Stimulated activated CD4-positive, alpha-beta T cell treated with anti-CD3 and anti-CD28 coated beads, TNF-alpha, amount 100 ng/mL, for 4 hours (primary cell): ENCODE results near the gene CHRD.

Source experiments
- DNase-seq, 3 experiments: peaks; one replicate each; pipeline ENCODE4 v3.0.0-alpha.2; 2020; ENCODE audit warnings: low read depth in 3 of 3

The CHRD gene

DNA sequence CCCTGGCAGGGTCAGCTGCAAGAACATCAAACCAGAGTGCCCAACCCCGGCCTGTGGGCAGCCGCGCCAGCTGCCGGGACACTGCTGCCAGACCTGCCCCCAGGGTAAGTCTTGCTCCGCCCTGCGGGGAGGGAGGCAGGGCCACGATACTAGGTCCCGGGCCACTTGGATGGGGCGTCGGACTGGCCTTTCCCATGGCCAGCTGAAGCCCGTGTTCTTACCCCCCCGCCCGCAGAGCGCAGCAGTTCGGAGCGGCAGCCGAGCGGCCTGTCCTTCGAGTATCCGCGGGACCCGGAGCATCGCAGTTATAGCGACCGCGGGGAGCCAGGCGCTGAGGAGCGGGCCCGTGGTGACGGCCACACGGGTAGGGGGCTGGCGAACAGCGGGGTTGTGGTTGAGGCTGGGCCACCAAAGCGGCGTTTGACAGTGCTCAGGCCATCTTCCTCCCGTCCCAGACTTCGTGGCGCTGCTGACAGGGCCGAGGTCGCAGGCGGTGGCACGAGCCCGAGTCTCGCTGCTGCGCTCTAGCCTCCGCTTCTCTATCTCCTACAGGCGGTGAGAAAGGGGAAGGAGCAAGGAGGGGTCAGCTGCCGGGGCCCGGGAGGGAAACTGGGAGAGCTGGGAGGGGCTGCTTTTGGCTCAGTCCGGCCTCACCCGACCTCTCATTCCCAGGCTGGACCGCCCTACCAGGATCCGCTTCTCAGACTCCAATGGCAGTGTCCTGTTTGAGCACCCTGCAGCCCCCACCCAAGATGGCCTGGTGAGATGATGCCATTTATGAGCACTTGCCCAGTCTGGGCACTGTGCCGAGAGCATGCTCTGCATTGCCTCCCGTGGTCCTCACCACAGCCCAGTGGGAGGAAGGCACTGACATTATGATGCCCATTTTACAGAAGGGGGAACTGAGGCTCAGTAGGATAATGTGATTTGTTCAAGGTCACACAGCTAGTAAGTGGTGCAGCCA lies 1.7 kb downstream of the CHRD start:
- no peak for DNase-seq

DNA sequence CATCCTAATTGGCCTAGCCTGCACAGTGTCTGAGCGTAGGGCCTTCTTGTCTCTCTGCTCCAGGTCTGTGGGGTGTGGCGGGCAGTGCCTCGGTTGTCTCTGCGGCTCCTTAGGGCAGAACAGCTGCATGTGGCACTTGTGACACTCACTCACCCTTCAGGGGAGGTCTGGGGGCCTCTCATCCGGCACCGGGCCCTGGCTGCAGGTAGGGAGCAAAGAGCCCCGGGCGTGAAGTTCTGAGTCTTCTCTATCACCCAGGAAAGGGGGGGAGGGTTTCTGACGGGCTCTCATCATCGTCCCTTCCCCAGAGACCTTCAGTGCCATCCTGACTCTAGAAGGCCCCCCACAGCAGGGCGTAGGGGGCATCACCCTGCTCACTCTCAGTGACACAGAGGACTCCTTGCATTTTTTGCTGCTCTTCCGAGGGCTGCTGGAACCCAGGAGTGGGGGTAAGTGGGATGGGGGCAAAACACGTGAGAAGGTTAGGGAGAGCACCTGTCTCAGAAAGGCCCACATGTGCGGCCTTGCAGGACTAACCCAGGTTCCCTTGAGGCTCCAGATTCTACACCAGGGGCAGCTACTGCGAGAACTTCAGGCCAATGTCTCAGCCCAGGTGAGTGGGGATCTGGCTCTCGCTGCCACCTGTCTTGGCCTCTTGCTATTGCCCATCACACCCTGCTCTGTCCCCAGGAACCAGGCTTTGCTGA lies 2.6 kb downstream of the CHRD start:
- no peak for DNase-seq

DNA sequence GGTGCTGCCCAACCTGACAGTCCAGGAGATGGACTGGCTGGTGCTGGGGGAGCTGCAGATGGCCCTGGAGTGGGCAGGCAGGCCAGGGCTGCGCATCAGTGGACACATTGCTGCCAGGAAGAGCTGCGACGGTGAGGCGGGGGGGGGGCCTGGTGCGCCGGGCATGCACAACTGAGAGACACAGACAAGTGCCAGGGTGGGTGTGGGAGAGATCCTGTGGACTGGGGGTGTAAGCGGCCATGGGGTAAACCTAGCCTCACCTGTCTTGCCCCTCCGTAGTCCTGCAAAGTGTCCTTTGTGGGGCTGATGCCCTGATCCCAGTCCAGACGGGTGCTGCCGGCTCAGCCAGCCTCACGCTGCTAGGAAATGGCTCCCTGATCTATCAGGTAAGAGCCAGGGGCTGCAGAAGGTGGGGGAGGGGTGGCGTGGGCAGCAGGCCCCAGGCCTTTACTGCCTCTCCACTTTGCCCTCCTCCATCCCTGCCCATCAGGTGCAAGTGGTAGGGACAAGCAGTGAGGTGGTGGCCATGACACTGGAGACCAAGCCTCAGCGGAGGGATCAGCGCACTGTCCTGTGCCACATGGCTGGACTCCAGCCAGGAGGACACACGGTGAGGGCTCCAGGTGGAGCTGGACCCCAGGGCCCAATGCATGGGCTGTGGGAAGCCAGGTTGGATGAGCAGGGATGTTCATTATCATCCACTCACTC lies 3.3 kb downstream of the CHRD start:
- no peak for DNase-seq

DNA sequence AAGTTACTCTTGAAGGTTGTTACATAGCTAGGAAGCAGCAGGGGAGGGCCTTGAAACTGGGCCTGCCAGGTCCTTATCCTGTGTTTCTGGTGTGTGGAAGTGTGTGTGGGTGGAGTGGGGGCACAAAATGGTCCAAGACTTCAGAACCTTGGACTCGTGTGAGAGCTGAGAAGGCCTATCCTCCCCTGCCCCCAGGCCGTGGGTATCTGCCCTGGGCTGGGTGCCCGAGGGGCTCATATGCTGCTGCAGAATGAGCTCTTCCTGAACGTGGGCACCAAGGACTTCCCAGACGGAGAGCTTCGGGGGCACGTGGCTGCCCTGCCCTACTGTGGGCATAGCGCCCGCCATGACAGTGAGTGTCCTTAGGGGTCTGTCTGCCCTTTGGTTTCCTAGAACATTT lies 4.5 kb downstream of the CHRD start:
- DNase-seq = no peak

DNA sequence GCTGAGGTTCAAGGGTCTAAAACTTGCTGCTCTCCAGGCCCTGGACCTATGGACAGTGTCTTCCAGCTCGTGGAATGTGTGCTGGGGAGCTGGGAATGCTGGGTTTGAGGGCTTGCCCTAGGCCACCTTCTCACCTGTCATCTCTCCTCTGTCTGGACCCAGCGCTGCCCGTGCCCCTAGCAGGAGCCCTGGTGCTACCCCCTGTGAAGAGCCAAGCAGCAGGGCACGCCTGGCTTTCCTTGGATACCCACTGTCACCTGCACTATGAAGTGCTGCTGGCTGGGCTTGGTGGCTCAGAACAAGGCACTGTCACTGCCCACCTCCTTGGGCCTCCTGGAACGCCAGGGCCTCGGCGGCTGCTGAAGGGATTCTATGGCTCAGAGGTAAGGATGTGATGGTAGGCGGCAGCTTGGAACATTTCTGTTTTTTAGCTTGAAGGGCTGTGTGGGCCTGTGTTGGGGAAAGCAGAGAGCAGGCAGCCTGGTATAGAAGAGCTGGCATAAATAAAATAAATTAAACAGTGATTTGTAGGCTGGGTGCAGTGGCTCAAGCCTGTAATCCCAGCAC lies 5.1 kb downstream of the CHRD start:
- no peak for DNase-seq

DNA sequence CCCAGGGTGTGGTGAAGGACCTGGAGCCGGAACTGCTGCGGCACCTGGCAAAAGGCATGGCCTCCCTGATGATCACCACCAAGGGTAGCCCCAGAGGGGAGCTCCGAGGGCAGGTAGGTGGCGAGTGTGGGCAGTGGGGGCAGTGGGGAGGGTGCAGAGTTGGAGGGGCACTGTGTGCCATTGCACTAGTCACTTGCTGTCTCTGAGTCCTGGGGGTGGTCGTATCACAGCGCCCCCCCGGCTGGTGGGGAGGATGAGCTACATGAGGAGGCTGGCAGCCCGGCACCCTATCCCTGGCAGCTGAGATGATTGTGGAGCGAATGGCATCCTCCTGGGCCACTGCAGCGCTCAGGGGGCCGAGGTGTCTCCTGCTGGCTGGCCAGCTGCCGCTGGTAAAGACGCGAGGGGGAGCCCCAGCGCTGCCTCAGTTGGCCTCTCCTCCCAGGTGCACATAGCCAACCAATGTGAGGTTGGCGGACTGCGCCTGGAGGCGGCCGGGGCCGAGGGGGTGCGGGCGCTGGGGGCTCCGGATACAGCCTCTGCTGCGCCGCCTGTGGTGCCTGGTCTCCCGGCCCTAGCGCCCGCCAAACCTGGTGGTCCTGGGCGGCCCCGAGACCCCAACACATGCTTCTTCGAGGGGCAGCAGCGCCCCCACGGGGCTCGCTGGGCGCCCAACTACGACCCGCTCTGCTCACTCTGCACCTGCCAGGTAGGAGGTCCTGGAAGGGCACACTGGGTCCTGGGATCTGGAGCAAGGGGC lies 6.4 kb downstream of the CHRD start:
- DNase-seq = no peak

DNA sequence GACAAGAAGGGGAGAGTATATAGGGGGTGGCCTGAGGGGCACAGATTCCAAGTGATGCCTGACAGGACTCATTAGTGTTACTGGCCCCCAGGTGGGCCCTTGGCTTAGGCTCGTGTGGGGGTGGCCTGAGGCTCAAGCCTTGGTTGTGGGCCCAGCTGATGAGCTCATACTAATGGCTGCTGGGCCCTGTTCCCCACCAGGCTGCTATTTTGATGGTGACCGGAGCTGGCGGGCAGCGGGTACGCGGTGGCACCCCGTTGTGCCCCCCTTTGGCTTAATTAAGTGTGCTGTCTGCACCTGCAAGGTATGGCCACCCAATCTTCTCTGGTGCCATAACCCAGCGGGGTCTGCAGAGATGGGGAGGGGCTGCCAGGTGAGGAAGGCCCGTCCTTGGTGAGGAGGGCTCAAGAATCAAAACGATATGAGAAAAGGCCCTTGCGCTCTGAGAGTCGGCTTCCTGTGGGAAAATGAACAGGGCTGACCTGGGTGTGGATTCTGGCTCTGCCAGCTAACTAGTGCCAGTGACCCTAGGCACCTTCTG lies 7.4 kb downstream of the CHRD start:
- DNase-seq = no peak

DNA sequence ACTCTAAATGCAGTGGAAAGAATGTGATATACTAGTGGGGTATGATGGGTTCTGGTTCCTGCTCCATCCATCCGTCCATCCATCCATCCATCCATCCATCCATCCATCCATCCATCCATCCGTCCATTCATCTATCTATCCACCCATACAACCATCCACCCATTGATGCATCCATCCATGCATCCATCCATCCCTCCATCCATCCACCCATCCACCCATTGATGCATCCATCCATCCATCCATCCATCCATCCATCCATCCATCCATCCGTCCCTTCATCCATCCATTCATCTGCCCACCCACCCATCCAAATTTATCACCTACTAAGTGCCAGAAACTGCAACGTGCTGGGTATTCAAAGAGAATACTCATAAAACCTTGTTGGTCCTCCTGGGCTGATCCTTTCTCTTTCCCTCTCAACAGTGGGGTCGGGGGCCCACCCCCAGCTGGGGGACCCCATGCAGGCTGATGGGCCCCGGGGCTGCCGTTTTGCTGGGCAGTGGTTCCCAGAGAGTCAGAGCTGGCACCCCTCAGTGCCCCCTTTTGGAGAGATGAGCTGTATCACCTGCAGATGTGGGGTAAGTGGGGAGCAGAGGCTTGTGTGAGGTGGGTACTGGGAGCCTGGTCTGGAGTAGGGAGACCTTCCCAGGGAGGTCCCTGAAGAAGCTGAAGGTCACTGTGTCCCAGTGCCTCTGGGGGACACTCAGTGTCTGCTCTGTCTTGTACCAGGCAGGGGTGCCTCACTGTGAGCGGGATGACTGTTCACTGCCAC lies 8.5 kb downstream of the CHRD start:
- DNase-seq = no peak

DNA sequence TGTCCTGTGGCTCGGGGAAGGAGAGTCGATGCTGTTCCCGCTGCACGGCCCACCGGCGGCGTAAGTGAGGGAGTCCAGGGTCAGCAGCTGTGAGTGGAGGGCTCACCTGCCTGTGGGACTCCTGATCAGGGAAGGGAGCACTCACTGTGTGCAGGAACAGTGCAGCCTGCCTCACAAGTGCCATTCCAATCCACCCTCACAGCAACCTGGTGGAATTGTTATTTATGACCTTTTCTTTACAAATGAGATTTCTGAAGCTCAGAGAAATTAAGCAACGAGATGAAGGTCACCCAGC lies 9.0 kb downstream of the CHRD start:
- DNase-seq = no peak

DNA sequence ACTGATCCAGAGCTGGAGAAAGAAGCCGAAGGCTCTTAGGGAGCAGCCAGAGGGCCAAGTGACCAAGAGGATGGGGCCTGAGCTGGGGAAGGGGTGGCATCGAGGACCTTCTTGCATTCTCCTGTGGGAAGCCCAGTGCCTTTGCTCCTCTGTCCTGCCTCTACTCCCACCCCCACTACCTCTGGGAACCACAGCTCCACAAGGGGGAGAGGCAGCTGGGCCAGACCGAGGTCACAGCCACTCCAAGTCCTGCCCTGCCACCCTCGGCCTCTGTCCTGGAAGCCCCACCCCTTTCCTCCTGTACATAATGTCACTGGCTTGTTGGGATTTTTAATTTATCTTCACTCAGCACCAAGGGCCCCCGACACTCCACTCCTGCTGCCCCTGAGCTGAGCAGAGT lies 9.5 kb downstream of the CHRD start:
- no peak for DNase-seq

DNA sequence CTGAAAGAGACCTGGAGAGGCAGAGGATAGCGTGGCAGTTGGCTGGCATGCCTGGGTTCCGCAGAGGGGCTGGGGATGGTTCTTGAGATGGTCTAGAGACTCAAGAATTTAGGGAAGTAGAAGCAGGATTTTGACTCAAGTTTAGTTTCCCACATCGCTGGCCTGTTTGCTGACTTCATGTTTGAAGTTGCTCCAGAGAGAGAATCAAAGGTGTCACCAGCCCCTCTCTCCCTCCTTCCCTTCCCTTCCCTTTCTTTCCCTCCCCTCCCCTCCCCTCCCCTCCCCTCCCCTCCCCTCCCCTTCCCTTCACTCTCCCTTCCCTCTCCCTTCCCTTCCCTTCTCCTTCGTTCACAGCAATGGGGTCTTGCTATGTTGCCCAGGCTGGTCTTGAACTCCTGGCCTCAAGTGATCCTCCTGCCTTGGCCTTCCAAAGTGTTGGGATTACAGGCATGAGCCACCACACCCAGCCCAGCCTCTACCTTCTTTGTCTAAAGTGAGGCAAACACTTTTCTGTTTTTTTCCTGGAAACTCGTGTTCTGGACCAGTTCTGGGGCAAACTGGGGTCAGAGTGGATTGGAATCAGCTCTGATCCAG lies 10.2 kb downstream of the CHRD start:
- DNase-seq = no peak

DNA sequence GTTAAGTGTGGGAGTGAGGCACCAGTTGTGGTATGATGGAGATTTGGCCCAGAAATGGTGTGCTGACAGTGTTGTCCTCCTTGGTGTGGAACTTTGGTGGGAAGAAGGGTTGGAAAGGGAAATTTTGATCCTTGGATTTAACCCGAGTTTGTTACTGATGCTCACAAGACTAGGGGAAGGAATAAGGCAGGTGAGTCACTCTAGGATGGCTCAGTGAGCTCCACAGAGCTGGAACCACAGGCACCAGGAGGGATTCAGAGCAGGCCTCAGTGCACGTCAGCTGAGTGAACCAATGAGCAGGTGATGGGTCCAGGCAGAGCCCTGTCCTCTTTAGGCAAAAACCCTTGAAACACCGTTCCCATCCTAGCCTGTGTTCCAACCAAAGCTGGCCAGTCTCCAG lies 11.4 kb downstream of the CHRD start:
- DNase-seq = no peak

DNA sequence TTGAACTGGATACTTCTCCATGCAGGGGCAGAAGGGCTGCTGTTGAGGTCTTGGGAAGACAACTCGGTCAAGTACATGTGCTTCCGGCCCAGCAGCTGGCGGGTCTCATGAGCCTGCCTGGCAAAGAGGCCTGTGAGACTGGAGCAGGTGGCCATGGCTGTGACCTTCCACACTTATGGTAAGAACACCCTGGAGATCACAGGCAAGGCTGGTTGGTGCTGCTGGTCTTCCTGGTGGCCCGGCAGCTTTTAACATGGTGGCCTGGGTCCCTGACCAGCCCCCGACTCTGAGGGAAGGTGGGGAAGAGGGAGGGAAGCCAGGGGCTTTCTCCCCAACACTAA lies 15.4 kb downstream of the CHRD start:
- no peak for DNase-seq

DNA sequence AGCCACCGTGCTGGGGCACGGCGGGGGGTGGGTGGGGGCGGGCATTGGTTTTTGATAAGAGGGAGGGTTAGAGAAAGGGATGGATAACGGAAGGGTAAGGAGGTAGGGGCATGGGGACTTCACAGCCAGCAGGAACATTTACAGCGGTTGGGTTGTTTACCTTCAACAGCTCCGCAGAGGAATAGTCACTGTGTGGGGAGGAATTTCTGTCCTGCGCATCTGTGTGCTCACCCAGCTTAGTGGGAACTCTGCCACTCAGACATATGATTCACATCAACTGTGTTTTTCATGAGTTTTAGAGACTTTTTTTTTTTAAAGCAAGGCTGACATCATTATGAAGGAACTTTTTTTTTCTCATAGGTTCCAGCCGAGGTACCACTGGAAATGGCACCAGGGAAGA lies 19.6 kb downstream of the CHRD start:
- no peak for DNase-seq

DNA sequence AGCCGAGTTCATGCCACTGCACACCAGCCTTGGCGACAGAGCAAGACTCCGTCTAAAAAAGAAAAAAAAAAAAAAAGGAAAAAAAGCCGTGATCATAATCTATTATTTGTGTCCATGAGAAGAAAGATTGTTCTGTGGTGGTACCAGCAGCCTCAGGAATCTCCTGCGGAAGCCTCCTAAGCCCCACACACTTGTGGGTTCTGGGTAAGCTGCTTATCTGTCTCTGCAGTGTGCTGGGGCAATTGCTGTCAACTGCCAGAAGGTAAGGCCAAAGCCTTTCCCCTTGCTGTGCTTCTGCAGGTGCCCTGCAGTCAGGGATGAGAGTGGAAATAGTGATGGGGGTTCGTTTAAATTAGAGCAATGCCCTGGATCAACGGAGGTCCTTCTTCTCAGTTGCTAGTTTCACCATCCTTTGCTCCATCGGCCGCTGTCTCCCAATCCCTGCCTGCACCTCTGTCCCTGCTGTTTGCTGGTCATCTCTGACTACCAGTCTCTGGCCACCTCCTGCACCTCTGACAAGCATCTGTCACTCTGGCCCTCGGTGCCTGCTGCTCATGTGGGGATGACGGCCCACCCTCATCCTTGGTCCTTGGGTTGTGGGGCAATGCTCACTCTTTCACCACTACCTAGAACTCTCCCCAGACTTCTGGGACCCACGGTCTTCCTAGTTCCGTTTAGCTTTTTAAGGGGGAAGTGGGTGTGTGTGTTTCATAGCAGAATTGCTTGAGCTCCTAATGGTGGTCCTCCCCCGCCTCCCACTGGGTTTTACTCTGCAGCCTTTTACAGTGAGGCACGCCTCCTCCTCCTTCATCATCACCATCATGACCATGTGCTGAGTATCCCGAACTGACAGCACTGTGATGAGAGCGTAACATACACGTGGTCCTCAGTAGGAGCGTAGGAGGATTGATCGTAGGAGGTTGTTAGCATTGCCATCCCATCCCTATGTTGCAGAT lies 25.5 kb downstream of the CHRD start:
- no peak for DNase-seq

DNA sequence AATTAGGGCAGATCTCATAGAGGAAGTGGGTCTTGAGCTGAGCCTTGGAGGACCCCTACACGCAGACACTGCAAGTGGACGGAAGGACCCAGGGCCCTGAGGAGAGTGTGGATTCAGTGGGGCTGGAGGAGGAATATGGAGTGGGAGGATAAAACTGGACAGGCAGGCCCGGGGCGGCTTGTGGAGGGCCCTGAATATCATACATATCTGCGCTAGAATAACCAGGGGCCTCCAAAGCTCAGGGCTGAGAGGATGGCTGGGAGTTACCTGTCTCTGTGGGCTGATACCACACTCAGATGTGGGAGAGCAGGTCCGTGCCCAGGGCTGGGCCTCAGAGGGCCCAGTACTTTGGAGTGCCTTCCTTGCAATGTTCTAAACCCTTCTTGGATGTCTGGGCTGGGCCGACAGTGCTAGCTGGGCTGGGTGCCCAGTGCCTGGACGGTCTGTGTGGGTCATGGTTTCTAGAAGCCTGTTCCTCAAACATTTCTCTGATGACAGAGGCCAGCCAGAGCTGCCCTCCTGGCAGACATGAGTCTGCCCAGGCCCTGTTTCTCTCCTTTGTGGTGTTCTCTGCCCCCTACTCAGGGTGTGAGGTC lies 29.6 kb downstream of the CHRD start:
- no peak for DNase-seq

DNA sequence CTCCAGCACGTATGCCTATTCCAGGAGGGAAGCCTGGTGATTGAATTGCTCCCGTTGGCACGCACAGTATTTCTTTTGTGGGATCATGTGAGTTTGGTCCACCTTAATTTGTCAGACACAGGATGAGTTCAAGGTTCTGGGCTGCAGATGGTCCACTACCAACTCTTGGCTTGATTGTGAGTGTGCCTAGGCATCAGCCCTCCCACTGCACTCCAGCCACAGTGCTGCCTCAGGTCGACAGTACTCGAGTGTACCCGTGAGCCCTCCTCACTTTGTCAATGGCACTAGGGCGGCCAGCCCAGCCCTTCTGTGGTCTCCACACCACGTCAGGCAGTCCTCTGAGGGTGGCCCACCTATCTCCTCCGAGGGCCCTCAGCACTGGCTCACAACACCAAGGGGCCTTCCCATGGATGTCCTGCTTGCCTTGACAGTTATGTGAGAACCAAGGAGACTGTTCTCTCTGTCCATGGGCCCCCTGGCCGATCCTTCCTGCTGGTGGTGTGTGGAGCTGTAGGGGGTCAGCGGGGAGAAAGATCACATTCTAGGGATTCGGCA lies 30.2 kb downstream of the CHRD start:
- DNase-seq = no peak

DNA sequence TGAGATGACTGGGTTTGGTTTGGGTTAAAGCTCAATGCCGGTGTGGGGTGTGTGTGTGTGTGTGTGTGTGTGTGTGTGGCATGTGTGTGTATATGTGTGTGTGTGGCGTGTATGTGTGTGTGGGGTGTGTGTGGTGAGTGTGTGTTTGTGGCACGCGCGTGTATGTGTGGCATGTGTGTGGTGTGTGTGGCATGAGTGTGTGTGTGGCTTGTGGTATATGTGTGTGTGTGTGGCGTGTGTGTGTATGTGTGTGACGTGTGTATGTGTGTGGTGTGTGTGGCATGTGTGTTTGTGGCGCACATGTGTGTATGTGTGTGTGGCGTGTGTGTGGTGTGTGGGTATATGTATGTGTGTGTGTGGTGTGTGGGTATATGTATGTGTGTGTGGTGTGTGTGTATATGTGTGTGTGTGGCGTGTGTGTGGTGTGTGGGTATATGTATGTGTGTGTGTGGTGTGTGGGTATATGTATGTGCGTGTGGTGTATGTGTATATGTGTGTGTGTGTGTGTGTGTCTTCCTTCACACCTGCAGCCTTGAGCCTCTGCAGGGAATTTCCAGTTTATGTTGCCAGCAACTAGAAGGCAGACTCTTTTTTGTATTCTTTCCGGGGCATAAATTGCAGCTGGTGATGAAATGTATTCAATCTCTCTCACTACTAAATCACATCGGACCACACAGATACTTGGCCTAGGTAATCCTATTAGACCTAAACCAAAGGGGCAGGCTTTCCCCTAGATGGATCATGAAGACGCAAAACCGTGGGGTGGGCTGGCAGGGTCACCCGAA lies 34.8 kb downstream of the CHRD start:
- DNase-seq = no peak
